ENCODE data around the gene GRM1.

- no peak for TF ChIP-seq CTCF (IDR thresholded peaks at IDR 0.05)
- no peak for TF ChIP-seq EP300 (IDR thresholded peaks at IDR 0.05)
Observed at GRCh38 chr6:146316175-146316495, 287.3 kb downstream of the GRM1 start.
